Brain microvascular endothelial cell (primary cell): ENCODE data around the gene KAT6B.

Source experiments
- DNase-seq: peaks from one replicate; pipeline ENCODE4 v3.0.0-alpha.2; 2020
- H3K27ac ChIP-seq: fragments of 250-450 bp; sonication (Bioruptor Pico); 2 replicates; pipeline ENCODE4 v1.5.1; 2020; ENCODE audit warnings: mild to moderate bottlenecking, moderate library complexity
- H3K27me3 ChIP-seq: fragments of 250-450 bp; sonication (Bioruptor Pico); replicated peaks from 2 replicates; pipeline ENCODE4 v1.5.1; 2020; ENCODE audit warnings: mild to moderate bottlenecking
- H3K36me3 ChIP-seq: fragments of 250-450 bp; sonication (Bioruptor Pico); replicated peaks from 2 replicates; pipeline ENCODE4 v1.5.1; 2020; ENCODE audit warnings: mild to moderate bottlenecking
- H3K4me3 ChIP-seq: 2 replicates; pipeline ENCODE4 v1.5.1; 2011; ENCODE audit warnings: low read depth, mild to moderate bottlenecking, control low read depth, low read length, moderate library complexity
- CTCF ChIP-seq: IDR thresholded peaks from 2 replicates; pipeline ENCODE4 v1.5.1; 2011; ENCODE audit warnings: low read depth, mild to moderate bottlenecking, moderate library complexity, low read length, control low read depth, inconsistent platforms; ENCODE audit errors: missing control alignments
- in situ Hi-C: cut with HindIII; loops from 2 replicates; pipeline ENCODE4 v1.10.0; 2017; ENCODE audit warnings: low sequenced_read_pairs, low pct_ligation_motif_present

KAT6B gene

GRCh38 chr10:74831518-74832120 is 5.2 kb downstream of the KAT6B start:
- H3K36me3 ChIP-seq, result no peaks in the 10 kb centered on the region
- H3K4me3 ChIP-seq, result no peak overlapping the region
- no peak for TF ChIP-seq CTCF
- H3K27me3 ChIP-seq, result no peaks in the 10 kb centered on the region
- no peak for DNase-seq
- in situ Hi-C loops, result no loop called here
- no peak overlapping the region for H3K27ac ChIP-seq

GRCh38 chr10:74835963-74836362 is 9.6 kb downstream of the KAT6B start:
- no peak for TF ChIP-seq CTCF
- in situ Hi-C loops, result no loop called here

GRCh38 chr10:74836877-74837276 is 10.5 kb downstream of the KAT6B start:
- Histone ChIP-seq H3K27ac (no peak overlapping the region), H3K27me3 (no peaks in the 10 kb centered on the region), H3K4me3 (no peak overlapping the region), H3K36me3 (no peaks in the 10 kb centered on the region)
- no peak for DNase-seq
- TF ChIP-seq CTCF, result no peak
- in situ Hi-C loops, result no loop called here

More at GRCh38 chr10:74835963-74836362, 9.6 kb downstream of the KAT6B start:
- no peaks in the 10 kb centered on the region for H3K27me3 ChIP-seq
- no peak overlapping the region for H3K4me3 ChIP-seq
- no peak for DNase-seq
- no peaks in the 10 kb centered on the region for H3K36me3 ChIP-seq
- H3K27ac ChIP-seq, result no peak overlapping the region

GRCh38 chr10:74837743-74838142 is 11.3 kb downstream of the KAT6B start:
- in situ Hi-C loops, result no loop called here
- DNase-seq, result no peak
- no peak for TF ChIP-seq CTCF
- Histone ChIP-seq H3K27me3 (no peaks in the 10 kb centered on the region), H3K4me3 (no peak overlapping the region), H3K36me3 (peaks cover under 1% of the 10 kb centered on the region), H3K27ac (no peak overlapping the region)

- no peak for DNase-seq
- Histone ChIP-seq H3K4me3 (no peak overlapping the region), H3K36me3 (peaks cover 4% of the 10 kb centered on the region), H3K27me3 (no peaks in the 10 kb centered on the region), H3K27ac (no peak overlapping the region)
- in situ Hi-C loops, result no loop called here
- TF ChIP-seq CTCF, result no peak
Measured at GRCh38 chr10:74839708-74840107, 13.3 kb downstream of the KAT6B start.
